Transverse colon (tissue), 4 donors: ENCODE data around the gene SCN1A.

Experiments used
- EP300 ChIP-seq: sonication (generic); formaldehyde crosslinking; IDR thresholded peaks from one replicate; pipeline ENCODE4 v1.6.1; 2017; ENCODE audit warnings: antibody characterized with exemption, low read depth
- POLR2AphosphoS5 ChIP-seq, 3 donors: sonication (generic); formaldehyde crosslinking; IDR thresholded peaks; one replicate each; pipeline ENCODE4 v1.6.1; 2016; ENCODE audit warnings: antibody characterized with exemption in 3 of 3
- TF ChIP-seq, protein P1 (sequence below), 5 experiments: fragments of 200-600 bp in 3 of 5; fragments of 450-650 bp in 2 of 5; sonication (generic) in 3 of 5; IDR thresholded peaks; 1 replicate in 2 of 5; 2 replicates in 3 of 5; pipeline ENCODE4 v1.5.1; 2016 to 2017; ENCODE audit warnings: antibody characterized with exemption in 5 of 5, inconsistent platforms in 3 of 5, mild to moderate bottlenecking in 2 of 5, moderate library complexity in 1 of 5

- TF ChIP-seq, protein P1, sequence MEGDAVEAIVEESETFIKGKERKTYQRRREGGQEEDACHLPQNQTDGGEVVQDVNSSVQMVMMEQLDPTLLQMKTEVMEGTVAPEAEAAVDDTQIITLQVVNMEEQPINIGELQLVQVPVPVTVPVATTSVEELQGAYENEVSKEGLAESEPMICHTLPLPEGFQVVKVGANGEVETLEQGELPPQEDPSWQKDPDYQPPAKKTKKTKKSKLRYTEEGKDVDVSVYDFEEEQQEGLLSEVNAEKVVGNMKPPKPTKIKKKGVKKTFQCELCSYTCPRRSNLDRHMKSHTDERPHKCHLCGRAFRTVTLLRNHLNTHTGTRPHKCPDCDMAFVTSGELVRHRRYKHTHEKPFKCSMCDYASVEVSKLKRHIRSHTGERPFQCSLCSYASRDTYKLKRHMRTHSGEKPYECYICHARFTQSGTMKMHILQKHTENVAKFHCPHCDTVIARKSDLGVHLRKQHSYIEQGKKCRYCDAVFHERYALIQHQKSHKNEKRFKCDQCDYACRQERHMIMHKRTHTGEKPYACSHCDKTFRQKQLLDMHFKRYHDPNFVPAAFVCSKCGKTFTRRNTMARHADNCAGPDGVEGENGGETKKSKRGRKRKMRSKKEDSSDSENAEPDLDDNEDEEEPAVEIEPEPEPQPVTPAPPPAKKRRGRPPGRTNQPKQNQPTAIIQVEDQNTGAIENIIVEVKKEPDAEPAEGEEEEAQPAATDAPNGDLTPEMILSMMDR (IDR thresholded peaks at IDR 0.05), result no peak
- no peak for TF ChIP-seq POLR2AphosphoS5 (IDR thresholded peaks at IDR 0.05)
- no peak for TF ChIP-seq EP300
Observed at GRCh38 chr2:166170356-166170755, 42.5 kb upstream of the SCN1A start.
